Measurements from ENCODE around the gene KCNQ1. TPM values are rescaled to one million over a fixed set of nuclear protein-coding genes. Genes with fewer than 3 reads are reported as not detected.
A peak's percentile ranks its signal among the peaks of the same experiment; 100 is the strongest.

Gene KCNQ1
- total RNA-seq, 4 donors from 2014 or later, result 0.89 to 2.2 (median 1.3) TPM

- Histone ChIP-seq H3K4me3 (no peak overlapping the region), H3K36me3 (no peaks in the 10 kb centered on the region), H3K9me3 (no peaks in the 10 kb centered on the region), H3K27ac (no peak overlapping the region), H3K4me1 (peaks cover 7% of the 10 kb centered on the region), H3K27me3 (no peaks in the 10 kb centered on the region)
- DNase-seq (ENCODE audit: low spot score in 2 of 2), result no peak
- TF ChIP-seq POLR2AphosphoS5 (IDR thresholded peaks at IDR 0.05) (no peak), POLR2A (IDR thresholded peaks at IDR 0.05) (no peak), EP300 (IDR thresholded peaks at IDR 0.05) (no peak), CTCF (IDR thresholded peaks at IDR 0.05) (no peak)
- 96% methylated on average over 16 of the region's 16 CpGs for WGBS
Measured at GRCh38 chr11:2724104-2724503, 279.3 kb downstream of the KCNQ1 start.

GRCh38 chr11:2724653-2725367 lies 280.0 kb downstream of the KCNQ1 start:
- no peaks in the 10 kb centered on the region for H3K27me3 ChIP-seq
- H3K9me3 ChIP-seq, result no peaks in the 10 kb centered on the region
- TF ChIP-seq POLR2AphosphoS5 (IDR thresholded peaks at IDR 0.05) (no peak), CTCF (IDR thresholded peaks at IDR 0.05) (no peak), EP300 (IDR thresholded peaks at IDR 0.05) (no peak), POLR2A (IDR thresholded peaks at IDR 0.05) (no peak)
- 51% methylated on average over 19 of the region's 20 CpGs for WGBS
- DNase-seq (ENCODE audit: low spot score in 2 of 2), result no peak
- no peak overlapping the region for H3K4me3 ChIP-seq
- no peak overlapping the region for H3K27ac ChIP-seq
- no peaks in the 10 kb centered on the region for H3K36me3 ChIP-seq
- peaks cover 7% of the 10 kb centered on the region for H3K4me1 ChIP-seq

GRCh38 chr11:2725368-2726300 lies 280.8 kb downstream of the KCNQ1 start:
- H3K4me1 ChIP-seq, result peaks cover 7% of the 10 kb centered on the region
- peak in 1 of 2 donors; percentile 74 for DNase-seq (ENCODE audit: low spot score in 2 of 2)
- H3K4me3 ChIP-seq, result no peak overlapping the region
- TF ChIP-seq CTCF (IDR thresholded peaks at IDR 0.05), result no peak
- no peak for TF ChIP-seq POLR2A (IDR thresholded peaks at IDR 0.05)
- no peak for TF ChIP-seq EP300 (IDR thresholded peaks at IDR 0.05)
- TF ChIP-seq POLR2AphosphoS5 (IDR thresholded peaks at IDR 0.05), result no peak
- no peak overlapping the region for H3K27ac ChIP-seq
- WGBS, result 75% methylated on average over 20 of the region's 27 CpGs
- H3K9me3 ChIP-seq, result no peaks in the 10 kb centered on the region
- no peaks in the 10 kb centered on the region for H3K27me3 ChIP-seq
- no peaks in the 10 kb centered on the region for H3K36me3 ChIP-seq

- H3K4me3 ChIP-seq, result no peak overlapping the region
- 100% methylated on average over 4 of the region's 4 CpGs for WGBS
- H3K9me3 ChIP-seq, result no peaks in the 10 kb centered on the region
- no peaks in the 10 kb centered on the region for H3K27me3 ChIP-seq
- no peaks in the 10 kb centered on the region for H3K36me3 ChIP-seq
- no peak for DNase-seq (ENCODE audit: low spot score in 2 of 2)
- peaks cover 7% of the 10 kb centered on the region for H3K4me1 ChIP-seq
- TF ChIP-seq EP300 (IDR thresholded peaks at IDR 0.05) (no peak), CTCF (IDR thresholded peaks at IDR 0.05) (no peak), POLR2AphosphoS5 (IDR thresholded peaks at IDR 0.05) (no peak), POLR2A (IDR thresholded peaks at IDR 0.05) (no peak)
- no peak overlapping the region for H3K27ac ChIP-seq
Measured at GRCh38 chr11:2726964-2727363, 282.2 kb downstream of the KCNQ1 start.

- no peaks in the 10 kb centered on the region for H3K27me3 ChIP-seq
- DNase-seq (ENCODE audit: low spot score in 2 of 2), result no peak
- no peaks in the 10 kb centered on the region for H3K9me3 ChIP-seq
- H3K4me1 ChIP-seq, result peaks cover 7% of the 10 kb centered on the region
- 79% methylated on average over 8 of the region's 17 CpGs for WGBS
- H3K27ac ChIP-seq, result no peak overlapping the region
- H3K4me3 ChIP-seq, result no peak overlapping the region
- no peak for TF ChIP-seq EP300 (IDR thresholded peaks at IDR 0.05)
- TF ChIP-seq CTCF (IDR thresholded peaks at IDR 0.05), result no peak
- no peak for TF ChIP-seq POLR2A (IDR thresholded peaks at IDR 0.05)
- no peak for TF ChIP-seq POLR2AphosphoS5 (IDR thresholded peaks at IDR 0.05)
- H3K36me3 ChIP-seq, result no peaks in the 10 kb centered on the region
Measured at GRCh38 chr11:2728128-2728662, 283.4 kb downstream of the KCNQ1 start.
